ENCODE data around the gene NRAP.
A peak's percentile ranks its signal among the peaks of the same experiment; 100 is the strongest.

The NRAP gene

GRCh38 chr10:113686028-113686427 is 22.2 kb upstream of the NRAP start:
- in situ Hi-C loops (cut with MboI; ENCODE audit: low sequenced_read_pairs, unreplicated experiment), result no loop called here
- TF ChIP-seq CTCF (IDR thresholded peaks at IDR 0.05; ENCODE audit: borderline replicate concordance, control extremely low read depth, extremely low read depth, insufficient read depth, missing control alignments), result no peak
- DNase-seq (ENCODE audit: low spot score), result no peak

GRCh38 chr10:113683300-113683699 is 19.5 kb upstream of the NRAP start:
- DNase-seq (ENCODE audit: low spot score), result no peak
- in situ Hi-C loops (cut with MboI; ENCODE audit: low sequenced_read_pairs, unreplicated experiment), result no loop called here
- no peak for TF ChIP-seq CTCF (IDR thresholded peaks at IDR 0.05; ENCODE audit: borderline replicate concordance, control extremely low read depth, extremely low read depth, insufficient read depth, missing control alignments)

GRCh38 chr10:113681533-113682470 is 18.0 kb upstream of the NRAP start:
- TF ChIP-seq CTCF (IDR thresholded peaks at IDR 0.05; ENCODE audit: borderline replicate concordance, control extremely low read depth, extremely low read depth, insufficient read depth, missing control alignments), result no peak
- DNase-seq (ENCODE audit: low spot score), result peak; percentile 61
- in situ Hi-C loops (cut with MboI; ENCODE audit: low sequenced_read_pairs, unreplicated experiment), result no loop called here

GRCh38 chr10:113680190-113681111 is 16.6 kb upstream of the NRAP start:
- no peak for TF ChIP-seq CTCF (IDR thresholded peaks at IDR 0.05; ENCODE audit: borderline replicate concordance, control extremely low read depth, extremely low read depth, insufficient read depth, missing control alignments)
- peak; percentile 36 for DNase-seq (ENCODE audit: low spot score)
- in situ Hi-C loops (cut with MboI; ENCODE audit: low sequenced_read_pairs, unreplicated experiment), result no loop called here

GRCh38 chr10:113679463-113680189 is 15.8 kb upstream of the NRAP start, which contains the start of gene CASP7:
TSS of gene CASP7 (plus strand) at chr10:113679912. CDS start at chr10:113697494, 17,582 bp downstream.
- DNase-seq (ENCODE audit: low spot score), result peak; percentile 90
- TF ChIP-seq CTCF (IDR thresholded peaks at IDR 0.05; ENCODE audit: borderline replicate concordance, control extremely low read depth, extremely low read depth, insufficient read depth, missing control alignments), result peak; percentile 61
- in situ Hi-C loops (cut with MboI; ENCODE audit: low sequenced_read_pairs, unreplicated experiment), result no loop called here
